SHP77 (cell line): ENCODE results near the gene HUS1.
"Not testable (repeated sequence)": the region's sequence is repeated elsewhere in the genome, so short reads cannot be mapped to it uniquely, and the experiment has no call there.

Experiments used
- DNase-seq, 2 experiments: peaks; one replicate each; lab custom pipeline; 2025; lab: John Stamatoyannopoulos, UW

HUS1 gene

DNA sequence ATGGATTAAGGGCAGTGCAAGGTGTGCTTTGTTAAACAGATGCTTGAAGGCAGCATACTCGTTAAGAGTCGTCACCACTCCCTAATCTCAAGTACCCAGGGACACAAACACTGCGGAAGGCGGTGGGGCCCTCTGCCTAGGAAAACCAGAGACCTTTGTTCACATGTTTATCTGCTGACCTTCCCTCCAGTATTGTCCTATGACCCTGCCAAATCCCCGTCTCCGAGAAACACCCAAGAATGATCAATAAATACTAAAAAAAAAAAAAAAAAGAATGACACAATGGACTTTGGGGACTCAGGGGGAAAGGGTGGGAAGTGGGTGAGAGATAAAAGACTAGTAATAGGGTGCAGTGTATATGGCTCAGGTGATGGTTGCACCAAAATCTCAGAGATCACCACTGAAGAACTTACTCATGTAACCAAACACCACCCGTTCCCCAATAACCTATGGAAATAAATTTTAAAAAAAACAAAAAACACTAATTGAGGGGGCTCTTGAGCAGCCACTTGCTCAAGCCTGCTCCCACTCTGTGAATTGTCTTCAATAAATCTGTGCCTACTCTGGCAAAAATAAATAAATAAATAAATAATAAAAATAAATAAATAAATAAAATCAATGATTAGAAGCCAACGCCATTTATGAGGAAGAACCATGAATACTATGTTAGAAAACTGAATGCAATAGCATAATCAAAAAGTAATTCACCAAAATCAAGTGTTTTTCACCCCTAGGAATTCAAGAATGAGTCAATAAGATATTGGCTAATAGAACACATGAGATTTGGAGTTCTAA, 56.1 kb downstream of the HUS1 start:
- DNase-seq = not testable (repeated sequence)

DNA sequence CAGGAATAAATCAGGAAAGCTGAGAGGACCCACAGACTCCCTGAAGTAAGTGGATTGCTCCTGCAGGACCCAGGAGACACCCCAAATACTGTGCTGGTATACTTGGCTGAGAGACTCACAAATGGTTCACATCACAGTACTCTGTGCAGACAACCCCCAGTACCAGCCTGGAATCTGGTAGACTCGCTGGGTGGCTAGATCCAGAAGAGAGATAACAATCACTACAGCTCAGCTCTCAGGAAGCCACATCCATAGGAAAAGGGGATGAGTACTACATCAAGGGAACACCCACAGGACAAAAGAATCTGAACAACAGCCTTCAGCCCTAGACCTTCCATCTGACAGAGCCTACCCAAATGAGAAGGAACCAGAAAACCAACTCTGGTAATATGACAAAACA, 62.9 kb downstream of the HUS1 start:
- DNase-seq = not testable (repeated sequence)

DNA sequence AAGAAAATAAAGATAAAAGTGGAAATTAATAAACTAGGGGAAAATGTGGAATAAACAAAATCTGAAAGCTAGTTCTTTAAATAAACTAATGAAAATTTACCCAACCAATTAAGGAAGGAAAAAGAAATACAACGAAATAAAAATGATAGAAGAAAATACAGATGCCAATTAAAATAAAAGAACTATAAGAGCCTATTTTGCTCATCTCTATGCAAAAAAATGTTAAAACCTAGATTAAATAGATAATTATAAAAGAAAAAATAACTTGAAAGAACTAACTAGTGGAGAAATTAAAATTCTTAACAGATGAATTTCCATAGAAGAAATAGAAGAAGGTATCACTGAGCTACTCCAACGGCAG, 63.8 kb downstream of the HUS1 start:
- no peak for DNase-seq

DNA sequence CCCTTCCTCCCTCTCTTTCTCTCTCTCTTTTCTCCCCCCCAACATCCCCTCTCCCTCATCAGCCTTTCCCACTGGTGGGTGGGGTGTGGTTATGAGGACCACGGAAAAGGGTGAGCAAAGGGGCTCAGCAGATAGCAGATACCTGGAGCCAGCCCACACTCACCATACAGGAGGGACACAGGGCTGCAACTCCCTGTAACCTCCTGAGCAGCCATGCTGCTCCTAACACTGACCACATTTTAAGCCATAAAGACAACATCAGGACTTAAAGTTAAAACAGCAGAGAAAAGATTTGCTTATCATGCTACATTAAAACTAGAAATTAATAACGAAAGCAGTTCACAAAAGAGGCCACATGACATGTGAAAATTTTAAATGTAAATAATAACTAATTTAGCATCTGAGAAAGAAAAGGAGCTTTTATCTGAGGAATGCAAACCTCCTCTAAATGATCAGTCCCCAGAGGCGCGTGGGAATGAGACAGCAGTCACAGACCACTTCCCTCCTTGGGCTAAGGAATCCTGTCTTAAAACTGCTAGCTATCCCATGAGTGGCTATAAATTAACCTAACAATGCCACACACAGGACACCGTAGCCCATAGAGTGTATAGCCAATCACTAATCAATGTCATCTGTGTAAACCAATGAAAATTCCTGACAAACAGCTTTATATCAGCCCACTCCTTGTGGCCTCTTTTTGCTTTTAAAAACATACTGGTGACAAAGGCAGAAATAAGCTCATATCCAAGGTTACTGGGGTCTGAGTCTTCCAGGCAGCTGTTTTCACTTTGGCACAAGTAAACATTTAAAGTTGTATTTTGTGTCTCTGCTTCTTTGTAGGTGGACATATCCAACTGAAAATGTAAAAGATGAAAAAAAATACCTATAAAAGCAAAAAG, 64.4 kb downstream of the HUS1 start:
- no peak for DNase-seq
